Lower leg skin (tissue), 4 donors: ENCODE results near the gene TTC34. TPM values are rescaled to one million over a fixed set of nuclear protein-coding genes. Genes with fewer than 3 reads are reported as not detected.

Experiments used
- DNase-seq, 2 donors: peaks; one replicate each; pipeline ENCODE4 v3.0.0-alpha.2; 2019; ENCODE audit warnings: low spot score in 2 of 2
- H3K4me3 ChIP-seq: fragments of 200-600 bp; sonication (generic); 2 replicates; pipeline ENCODE4 v1.5.1; 2017; ENCODE audit warnings: mild to moderate bottlenecking, low read depth; ENCODE audit not compliant: poor library complexity, severe bottlenecking
- POLR2A ChIP-seq, 2 donors: fragments of 450-650 bp; IDR thresholded peaks; one replicate each; pipeline ENCODE4 v1.6.1; 2016 to 2017; ENCODE audit warnings: antibody characterized with exemption in 2 of 2, mild to moderate bottlenecking in 1 of 2, moderate library complexity in 1 of 2
- WGBS, 2 donors: methylation state at CpG; one replicate each; pipeline ENCODE4 v1.1.5; 2018; 5-methylcytosine and 5-hydroxymethylcytosine counted together
- intact Hi-C: fragments of 100-400 bp; cut with DNase I; formaldehyde crosslinking; loops from one replicate; pipeline ENCODE4 v1.15.0; 2023; ENCODE audit warnings: low total_unique reads
- total RNA-seq, 4 donors: library from RNA; depleted of rRNA; stranded (reverse); fragments of >200 nt; gene quantifications; one replicate each; pipeline ENCODE4 v1.1.0, GENCODE V29; 2016
- TF ChIP-seq, protein P1 (sequence below), 3 donors: fragments of 450-650 bp; IDR thresholded peaks; one replicate each; pipeline ENCODE4 v1.5.1; 2016; ENCODE audit warnings: antibody characterized with exemption in 3 of 3, mild to moderate bottlenecking in 3 of 3, moderate library complexity in 2 of 3

The TTC34 gene
- total RNA-seq, 4 donors from 2014 or later = 0.07 to 0.23 (median 0.17) TPM

GRCh38 chr1:2817784-2818564 is 16.5 kb upstream of the TTC34 start:
- H3K4me3 ChIP-seq = no peak overlapping the region
- intact Hi-C loops = no loop called here
- no peak for TF ChIP-seq POLR2A (IDR thresholded peaks at IDR 0.05)
- TF ChIP-seq, protein P1, sequence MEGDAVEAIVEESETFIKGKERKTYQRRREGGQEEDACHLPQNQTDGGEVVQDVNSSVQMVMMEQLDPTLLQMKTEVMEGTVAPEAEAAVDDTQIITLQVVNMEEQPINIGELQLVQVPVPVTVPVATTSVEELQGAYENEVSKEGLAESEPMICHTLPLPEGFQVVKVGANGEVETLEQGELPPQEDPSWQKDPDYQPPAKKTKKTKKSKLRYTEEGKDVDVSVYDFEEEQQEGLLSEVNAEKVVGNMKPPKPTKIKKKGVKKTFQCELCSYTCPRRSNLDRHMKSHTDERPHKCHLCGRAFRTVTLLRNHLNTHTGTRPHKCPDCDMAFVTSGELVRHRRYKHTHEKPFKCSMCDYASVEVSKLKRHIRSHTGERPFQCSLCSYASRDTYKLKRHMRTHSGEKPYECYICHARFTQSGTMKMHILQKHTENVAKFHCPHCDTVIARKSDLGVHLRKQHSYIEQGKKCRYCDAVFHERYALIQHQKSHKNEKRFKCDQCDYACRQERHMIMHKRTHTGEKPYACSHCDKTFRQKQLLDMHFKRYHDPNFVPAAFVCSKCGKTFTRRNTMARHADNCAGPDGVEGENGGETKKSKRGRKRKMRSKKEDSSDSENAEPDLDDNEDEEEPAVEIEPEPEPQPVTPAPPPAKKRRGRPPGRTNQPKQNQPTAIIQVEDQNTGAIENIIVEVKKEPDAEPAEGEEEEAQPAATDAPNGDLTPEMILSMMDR (IDR thresholded peaks at IDR 0.05) = no peak
- no peak for DNase-seq
- WGBS, 2 donors = 85 to 89% methylated on average over 11 of the region's 11 CpGs

- WGBS, 2 donors = 60 to 76% methylated on average over 15 of the region's 15 CpGs
- intact Hi-C loops = no loop called here
- no peak for DNase-seq
- no peak for TF ChIP-seq POLR2A (IDR thresholded peaks at IDR 0.05)
- TF ChIP-seq, protein P1 (IDR thresholded peaks at IDR 0.05) = no peak
- H3K4me3 ChIP-seq = no peak overlapping the region
Measured at GRCh38 chr1:2816786-2817185, 15.3 kb upstream of the TTC34 start.

DNA sequence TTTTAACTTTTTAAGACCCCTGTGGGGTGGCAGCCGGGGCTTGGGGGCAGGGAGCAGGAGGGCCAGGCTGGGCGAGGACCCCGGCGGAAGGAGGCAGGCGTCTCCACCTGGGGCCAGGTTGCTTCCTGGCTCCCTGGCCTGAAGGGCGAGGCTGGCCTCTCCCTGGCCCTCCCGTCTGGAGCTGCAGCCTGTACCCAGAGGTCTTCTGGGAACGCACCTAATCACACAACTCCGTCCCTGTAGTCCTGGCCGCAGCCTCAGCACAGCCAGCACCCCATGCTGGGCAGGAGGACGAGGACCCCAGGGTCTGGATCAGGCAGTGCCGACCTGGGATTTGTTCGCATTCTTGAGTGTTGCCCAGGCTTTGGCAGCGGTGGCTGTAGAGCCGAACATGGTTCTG is 14.1 kb upstream of the TTC34 start:
- intact Hi-C loops = no loop called here
- 59 to 72% methylated on average over 15 of the region's 15 CpGs for WGBS, 2 donors
- no peak for DNase-seq
- TF ChIP-seq, protein P1 (IDR thresholded peaks at IDR 0.05) = no peak
- no peak for TF ChIP-seq POLR2A (IDR thresholded peaks at IDR 0.05)
- H3K4me3 ChIP-seq = no peak overlapping the region

- 80 to 81% methylated on average over 24 of the region's 24 CpGs for WGBS, 2 donors
- TF ChIP-seq, protein P1 (IDR thresholded peaks at IDR 0.05) = no peak
- TF ChIP-seq POLR2A (IDR thresholded peaks at IDR 0.05) = no peak
- H3K4me3 ChIP-seq = no peak overlapping the region
- intact Hi-C loops = no loop called here
- DNase-seq = no peak
Measured at GRCh38 chr1:2814511-2815075, 13.1 kb upstream of the TTC34 start.

DNA sequence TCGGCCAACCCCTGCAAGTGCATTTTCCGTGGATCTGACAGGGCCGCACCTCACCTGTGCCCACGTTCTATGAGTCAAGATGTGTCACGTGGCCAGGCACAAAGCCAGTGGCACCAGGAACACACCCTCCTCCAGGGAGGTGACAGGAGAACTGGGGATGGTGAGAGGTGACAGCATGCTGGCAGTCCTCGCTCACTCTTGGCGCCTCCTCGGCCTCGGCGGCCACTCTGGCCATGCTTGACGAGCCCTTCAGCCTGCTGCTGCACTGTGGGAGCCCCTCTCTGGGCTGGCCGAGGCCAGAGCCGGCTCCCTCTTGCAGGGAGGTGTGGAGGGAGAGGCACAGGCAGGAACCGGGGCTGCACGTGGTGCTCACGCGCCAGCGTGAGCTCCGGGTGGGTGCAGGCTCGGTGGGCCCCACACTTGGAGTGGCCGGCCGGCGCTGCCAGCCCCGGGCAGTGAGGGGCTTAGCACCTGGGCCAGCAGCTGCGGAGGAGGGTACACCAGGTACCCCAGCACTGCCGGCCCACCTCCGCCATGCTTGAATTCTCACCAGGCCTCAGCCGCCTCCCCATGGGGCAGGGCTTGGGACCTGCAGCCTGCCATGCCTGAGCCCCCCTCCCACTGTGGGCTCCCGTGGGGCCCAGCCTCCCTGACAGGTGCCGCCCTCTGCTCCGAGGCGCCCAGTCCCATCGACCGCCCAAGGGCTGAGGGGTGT is 11.6 kb upstream of the TTC34 start:
- no peak for DNase-seq

More for the DNA sequence above, 11.6 kb upstream of the TTC34 start:
- no peak overlapping the region for H3K4me3 ChIP-seq
- WGBS, 2 donors = 90 to 94% methylated on average over 24 to 27 of the region's 34 CpGs
- TF ChIP-seq POLR2A (IDR thresholded peaks at IDR 0.05) = no peak
- TF ChIP-seq, protein P1 (IDR thresholded peaks at IDR 0.05) = no peak
- intact Hi-C loops = no loop called here
